SK-N-MC (cell line): Measurements from ENCODE around the gene FAAP100.

Experiments
- DNase-seq: peaks from one replicate; pipeline ENCODE4 v3.0.0-alpha.2; 2011; ENCODE audit warnings: low read depth, low spot score
- H3K27ac ChIP-seq: fragments of 200-600 bp; sonication (generic); 2 replicates; pipeline ENCODE4 v1.5.1; 2016; ENCODE audit warnings: mixed run types
- H3K36me3 ChIP-seq: fragments of 200-600 bp; sonication (generic); 2 replicates; pipeline ENCODE4 v1.6.1; 2017; ENCODE audit warnings: antibody characterized with exemption, low read length, mixed read lengths; ENCODE audit not compliant: insufficient read depth
- H3K4me3 ChIP-seq: fragments of 200-600 bp; sonication (generic); 2 replicates; pipeline ENCODE4 v1.5.1; 2016
- H3K9ac ChIP-seq: fragments of 200-600 bp; sonication (generic); 2 replicates; pipeline ENCODE4 v1.8.0; 2017; ENCODE audit warnings: mixed run types, mixed read lengths; ENCODE audit not compliant: insufficient read length
- H3K9me3 ChIP-seq: fragments of 200-600 bp; sonication (generic); 2 replicates; pipeline ENCODE4 v1.6.1; 2017; ENCODE audit warnings: low read depth, mild to moderate bottlenecking, antibody characterized with exemption, low read length, moderate library complexity, mixed read lengths
- EZH2 ChIP-seq: fragments of 200-600 bp; sonication (generic); IDR thresholded peaks from one replicate; pipeline ENCODE4 v1.6.1; 2017; ENCODE audit warnings: antibody characterized with exemption
- FOXP2 ChIP-seq: optimal IDR thresholded peaks from 2 replicates; pipeline ENCODE3; 2011; ENCODE audit warnings: mild to moderate bottlenecking, moderate library complexity; ENCODE audit not compliant: insufficient read depth; ENCODE audit errors: extremely low read length, control extremely low read depth
- POLR2AphosphoS5 ChIP-seq: IDR thresholded peaks from 2 replicates; pipeline ENCODE4 v1.6.1; 2012; ENCODE audit warnings: mild to moderate bottlenecking, low read depth, low read length, borderline replicate concordance

The FAAP100 gene

DNA sequence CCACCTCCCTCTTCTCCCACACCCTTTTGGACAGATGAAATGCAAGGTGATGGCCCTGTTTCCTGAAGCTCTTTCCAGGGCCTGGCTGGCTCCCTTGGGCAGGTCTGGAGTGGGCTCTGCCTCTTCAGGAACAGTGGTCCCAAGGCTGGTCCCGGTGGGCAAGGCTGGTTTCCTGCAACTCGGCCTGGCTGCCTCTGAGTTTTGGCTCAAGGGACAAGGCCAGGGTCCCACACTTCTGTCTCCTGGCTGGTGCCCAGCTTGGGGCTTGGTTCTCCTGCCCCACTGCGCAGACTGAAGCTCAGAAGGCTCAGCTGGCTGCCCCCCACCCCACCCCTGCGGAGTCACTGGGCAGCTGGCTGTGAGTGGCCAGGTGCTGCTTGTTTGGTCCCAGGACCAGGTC is 35.7 kb downstream of the FAAP100 start:
- H3K9ac ChIP-seq = no peak overlapping the region
- peak overlapping the region; percentile 68 for H3K27ac ChIP-seq
- no peaks in the 10 kb centered on the region for H3K9me3 ChIP-seq
- TF ChIP-seq EZH2 = no peak
- no peak for TF ChIP-seq FOXP2
- TF ChIP-seq POLR2AphosphoS5 = no peak
- no peak for DNase-seq
- no peak overlapping the region for H3K4me3 ChIP-seq
- peaks cover 8% of the 10 kb centered on the region for H3K36me3 ChIP-seq

GRCh38 chr17:81515530-81516041 is 36.6 kb downstream of the FAAP100 start:
- Histone ChIP-seq H3K27ac (peak overlapping the region; percentile 68; the same call in 1 of the 2 replicates), H3K4me3 (no peak overlapping the region)

DNA sequence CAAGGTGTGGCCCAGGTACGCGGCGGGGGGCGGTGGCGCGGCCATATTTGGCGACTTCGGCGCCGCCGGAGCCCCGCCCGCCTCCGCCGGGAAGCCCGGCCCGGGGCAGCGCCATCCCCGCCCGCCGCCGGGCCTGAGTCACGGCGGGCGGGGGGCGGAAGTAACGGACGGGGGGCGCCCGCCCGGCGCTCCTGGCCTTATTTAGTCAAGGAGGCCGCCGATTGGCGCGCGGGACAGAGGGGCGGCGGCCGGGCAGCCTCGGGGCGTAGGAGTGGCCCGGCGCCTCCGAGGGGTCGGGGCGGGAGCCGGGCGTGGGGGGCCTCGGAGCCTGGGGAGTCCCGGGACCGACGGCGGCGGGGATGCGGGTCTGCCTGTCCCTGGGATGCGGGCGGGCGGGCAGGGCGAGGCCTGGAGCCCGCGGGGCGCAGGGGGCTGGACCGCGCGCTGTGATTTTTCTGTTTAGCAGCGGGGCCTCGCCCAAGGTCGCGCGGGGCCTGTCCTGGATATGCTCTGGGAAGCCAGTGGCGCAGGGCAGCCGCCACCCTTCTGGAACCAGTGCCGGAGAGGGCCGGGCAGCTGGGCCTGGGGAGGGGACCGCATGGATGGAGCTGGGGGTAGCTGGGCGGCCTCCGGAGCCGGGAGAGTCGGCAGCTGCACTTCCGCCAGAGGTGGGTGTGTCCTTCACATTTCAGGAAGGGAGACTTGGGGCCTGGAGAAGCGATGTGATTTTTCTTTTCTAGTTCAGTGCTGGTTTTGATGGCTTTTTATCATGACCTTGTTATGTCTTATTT is 37.2 kb downstream of the FAAP100 start:
- Histone ChIP-seq H3K9ac (no peak overlapping the region), H3K36me3 (peaks cover 23% of the 10 kb centered on the region), H3K27ac (no peak overlapping the region), H3K9me3 (no peaks in the 10 kb centered on the region), H3K4me3 (no peak overlapping the region)
- DNase-seq = no peak
- TF ChIP-seq EZH2 (no peak), POLR2AphosphoS5 (no peak), FOXP2 (no peak)

More at GRCh38 chr17:81515530-81516041, 36.6 kb downstream of the FAAP100 start:
- H3K9me3 ChIP-seq = no peaks in the 10 kb centered on the region
- TF ChIP-seq FOXP2 (no peak), POLR2AphosphoS5 (no peak), EZH2 (no peak)
- H3K9ac ChIP-seq = no peak overlapping the region
- peaks cover 16% of the 10 kb centered on the region for H3K36me3 ChIP-seq
- no peak for DNase-seq

GRCh38 chr17:81514489-81514738 is 37.7 kb downstream of the FAAP100 start:
- H3K9me3 ChIP-seq = no peaks in the 10 kb centered on the region
- H3K9ac ChIP-seq = no peak overlapping the region
- no peak overlapping the region for H3K27ac ChIP-seq
- H3K4me3 ChIP-seq = no peak overlapping the region
- peaks cover 28% of the 10 kb centered on the region for H3K36me3 ChIP-seq
- no peak for DNase-seq
- no peak for TF ChIP-seq POLR2AphosphoS5
- TF ChIP-seq FOXP2 = no peak
- TF ChIP-seq EZH2 = no peak

DNA sequence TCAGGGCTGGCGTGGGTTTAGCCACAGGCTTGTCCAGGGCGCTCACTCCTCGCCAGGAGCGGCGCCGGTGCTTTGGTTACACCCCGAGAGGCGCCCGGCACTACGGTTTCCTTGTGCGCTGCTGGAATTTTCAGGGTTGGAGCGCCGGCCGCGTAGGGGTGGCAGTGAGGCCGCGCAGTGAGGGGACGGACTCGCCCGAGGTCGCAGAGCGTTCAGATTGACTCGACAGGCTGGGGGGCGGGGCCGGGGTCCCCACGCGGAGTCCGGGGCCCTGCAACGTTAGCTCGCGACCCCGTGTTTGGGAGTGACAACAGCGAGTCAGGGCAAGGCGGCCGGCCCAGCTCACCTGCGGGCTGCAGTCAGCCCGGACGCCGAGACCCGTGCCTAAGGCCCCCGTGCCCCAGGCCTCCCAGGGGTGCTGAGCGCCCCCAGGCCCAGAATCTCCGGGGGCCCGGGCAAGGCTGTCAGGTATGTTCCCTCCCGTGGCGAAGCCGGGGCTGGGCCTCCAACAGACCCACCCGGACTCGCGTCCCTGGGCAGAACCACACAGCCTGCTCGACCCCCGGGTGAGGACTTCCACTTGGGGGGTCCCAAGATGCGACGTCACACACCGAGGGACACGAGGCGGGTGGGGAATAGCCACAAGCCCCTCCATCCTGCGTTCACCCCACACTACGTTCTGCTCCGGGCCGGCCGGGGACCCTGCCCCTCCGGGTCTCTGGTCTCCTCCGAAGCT is 38.2 kb downstream of the FAAP100 start:
- no peak for DNase-seq
- TF ChIP-seq POLR2AphosphoS5 (no peak), FOXP2 (no peak), EZH2 (no peak)
- peaks cover 33% of the 10 kb centered on the region for H3K36me3 ChIP-seq

GRCh38 chr17:81513372-81513752 is 38.8 kb downstream of the FAAP100 start:
- peaks cover 37% of the 10 kb centered on the region for H3K36me3 ChIP-seq
- peak overlapping the region; percentile 92 for H3K27ac ChIP-seq
- no peak for DNase-seq
- peak overlapping the region; percentile 77 for H3K9ac ChIP-seq
- peak overlapping the region; percentile 61 for H3K4me3 ChIP-seq
- H3K9me3 ChIP-seq = no peaks in the 10 kb centered on the region
- TF ChIP-seq EZH2 = no peak
- no peak for TF ChIP-seq FOXP2
- no peak for TF ChIP-seq POLR2AphosphoS5

More for the DNA sequence above, 38.2 kb downstream of the FAAP100 start:
- Histone ChIP-seq H3K27ac (no peak overlapping the region), H3K4me3 (no peak overlapping the region), H3K9ac (no peak overlapping the region), H3K9me3 (no peaks in the 10 kb centered on the region)

DNA sequence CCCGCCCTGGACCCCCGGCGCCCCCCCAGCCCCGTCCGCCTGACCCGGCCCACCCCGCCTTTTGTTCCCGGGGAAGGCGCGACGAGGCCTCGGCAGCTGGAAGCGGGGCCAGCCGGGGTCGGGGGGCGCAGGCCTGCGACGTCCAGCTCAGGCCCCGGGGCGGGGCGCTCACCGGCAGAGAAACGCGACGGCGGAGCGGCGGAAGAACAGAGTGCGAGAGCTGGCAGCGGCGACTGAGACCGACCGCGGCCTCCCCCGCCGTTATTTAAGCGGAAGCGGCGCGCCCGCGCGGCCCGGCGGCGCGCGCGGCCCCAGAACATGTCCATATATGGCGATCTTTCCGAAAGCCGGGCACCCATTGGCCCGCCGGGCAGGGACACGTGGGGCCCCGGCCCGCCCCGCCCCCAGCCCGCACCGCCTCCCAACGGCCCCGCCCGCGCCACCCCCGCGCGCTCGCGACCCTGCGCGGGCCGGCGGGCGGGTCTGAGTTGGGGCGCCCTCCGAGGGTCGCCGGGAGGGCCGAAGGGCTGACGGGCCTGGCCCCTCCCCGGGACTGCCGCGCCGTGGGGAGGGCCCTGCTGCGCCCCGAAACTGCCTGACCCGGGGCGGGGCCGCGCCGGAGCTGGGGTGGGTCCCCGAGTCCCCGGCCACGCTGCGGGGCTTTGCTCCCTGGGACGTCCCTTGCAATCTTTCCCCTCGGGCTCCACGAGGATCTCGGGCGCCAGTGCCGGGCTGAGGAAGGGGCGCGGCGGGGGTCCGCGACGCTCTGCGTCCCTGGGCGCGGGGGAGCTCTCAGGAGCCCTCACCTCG is 39.4 kb downstream of the FAAP100 start, which contains the start of gene ACTG1:
Gene ACTG1, minus strand, starts transcription at position 238 of the 810 bp plus-strand sequence. CDS start 445 bp downstream, outside the sequence.
- no peaks in the 10 kb centered on the region for H3K9me3 ChIP-seq
- DNase-seq = no peak
- peak within 1 kb of the TSS; percentile 92 for H3K4me3 ChIP-seq
- peaks cover 37% of the 10 kb centered on the region for H3K36me3 ChIP-seq
- peak within 1 kb of the TSS; percentile 98 for H3K9ac ChIP-seq
- peak; percentile 97 for TF ChIP-seq POLR2AphosphoS5
- TF ChIP-seq EZH2 = no peak
- no peak for TF ChIP-seq FOXP2
- peak within 1 kb of the TSS; percentile 92 for H3K27ac ChIP-seq

- Histone ChIP-seq H3K9me3 (no peaks in the 10 kb centered on the region), H3K27ac (peak overlapping the region; percentile 89), H3K36me3 (peaks cover 37% of the 10 kb centered on the region), H3K9ac (peak overlapping the region; percentile 98), H3K4me3 (peak overlapping the region; percentile 92)
- TF ChIP-seq EZH2 (no peak), POLR2AphosphoS5 (peak; percentile 30; the same call in 1 of the 2 replicates)
- DNase-seq = no peak
Observed at GRCh38 chr17:81511804-81512561, 40.2 kb downstream of the FAAP100 start.
